KMS-11 (cell line): ENCODE measurements around the gene SALL1.

Experiments
- H2AFZ ChIP-seq: fragments of 200-600 bp; sonication (generic); 2 replicates; pipeline ENCODE4 v1.6.1; 2016; ENCODE audit warnings: antibody characterized with exemption, mixed run types, low read depth
- H3K27ac ChIP-seq: fragments of 200-600 bp; sonication (generic); 2 replicates; pipeline ENCODE4 v1.6.1; 2016; ENCODE audit warnings: mild to moderate bottlenecking, mixed run types
- H3K27me3 ChIP-seq: fragments of 200-600 bp; sonication (generic); 2 replicates; pipeline ENCODE4 v1.6.1; 2017; ENCODE audit warnings: mild to moderate bottlenecking, low read depth, mixed run types, moderate library complexity; ENCODE audit not compliant: insufficient read depth
- H3K36me3 ChIP-seq: fragments of 200-600 bp; sonication (generic); 2 replicates; pipeline ENCODE4 v1.6.1; 2017; ENCODE audit warnings: mild to moderate bottlenecking, mixed run types; ENCODE audit not compliant: insufficient read depth
- H3K4me1 ChIP-seq: fragments of 200-600 bp; sonication (generic); 2 replicates; pipeline ENCODE4 v1.6.1; 2016; ENCODE audit warnings: mild to moderate bottlenecking, low read depth, mixed run types; ENCODE audit not compliant: poor library complexity, severe bottlenecking
- H3K4me2 ChIP-seq: fragments of 200-600 bp; sonication (generic); 2 replicates; pipeline ENCODE4 v1.7.0; 2016; ENCODE audit warnings: mild to moderate bottlenecking, mixed run types
- H3K4me3 ChIP-seq: fragments of 200-600 bp; sonication (generic); IDR thresholded peaks from 2 replicates; pipeline ENCODE4 v1.6.1; 2017; ENCODE audit warnings: low read depth, low read length, mixed read lengths; ENCODE audit not compliant: insufficient read depth
- H3K79me2 ChIP-seq: fragments of 200-600 bp; sonication (generic); 2 replicates; pipeline ENCODE4 v1.6.1; 2016; ENCODE audit warnings: low read depth, mixed run types; ENCODE audit not compliant: insufficient read depth
- H3K9ac ChIP-seq: fragments of 200-600 bp; sonication (generic); 2 replicates; pipeline ENCODE4 v1.6.1; 2016; ENCODE audit warnings: mild to moderate bottlenecking, mixed run types
- H4K20me1 ChIP-seq: fragments of 200-600 bp; sonication (generic); 2 replicates; pipeline ENCODE4 v1.6.1; 2016; ENCODE audit warnings: mild to moderate bottlenecking, mixed run types; ENCODE audit not compliant: insufficient read depth
- CTCF ChIP-seq: fragments of 200-600 bp; sonication (generic); conservative IDR thresholded peaks from 2 replicates; pipeline ENCODE4 v1.6.1; 2017; ENCODE audit warnings: low read depth, mild to moderate bottlenecking, antibody characterized with exemption, low read length, moderate library complexity, mixed read lengths

SALL1 gene

GRCh38 chr16:51143196-51143977 lies 7.7 kb downstream of the SALL1 start:
- H3K27ac ChIP-seq = no peak overlapping the region
- no peak for TF ChIP-seq CTCF
- H3K4me2 ChIP-seq = no peak overlapping the region
- H3K36me3 ChIP-seq = no peaks in the 10 kb centered on the region
- H3K4me1 ChIP-seq = no peaks in the 10 kb centered on the region
- no peaks in the 10 kb centered on the region for H3K27me3 ChIP-seq
- H2AFZ ChIP-seq = no peak overlapping the region
- no peaks in the 10 kb centered on the region for H4K20me1 ChIP-seq
- H3K4me3 ChIP-seq = no peak overlapping the region
- no peak overlapping the region for H3K9ac ChIP-seq
- no peaks in the 10 kb centered on the region for H3K79me2 ChIP-seq

- Histone ChIP-seq H3K9ac (no peak overlapping the region), H3K79me2 (no peaks in the 10 kb centered on the region), H3K27me3 (no peaks in the 10 kb centered on the region), H3K4me2 (no peak overlapping the region), H3K36me3 (no peaks in the 10 kb centered on the region), H3K4me1 (no peaks in the 10 kb centered on the region), H3K4me3 (no peak overlapping the region), H4K20me1 (no peaks in the 10 kb centered on the region), H3K27ac (no peak overlapping the region), H2AFZ (no peak overlapping the region)
- TF ChIP-seq CTCF = no peak
Measured at GRCh38 chr16:51141541-51141940, 9.5 kb downstream of the SALL1 start.

- Histone ChIP-seq H4K20me1 (no peaks in the 10 kb centered on the region), H3K27me3 (no peaks in the 10 kb centered on the region), H3K36me3 (no peaks in the 10 kb centered on the region), H3K4me2 (no peak overlapping the region), H3K9ac (no peak overlapping the region), H3K4me3 (no peak overlapping the region), H2AFZ (no peak overlapping the region), H3K79me2 (no peaks in the 10 kb centered on the region), H3K4me1 (no peaks in the 10 kb centered on the region), H3K27ac (no peak overlapping the region)
- no peak for TF ChIP-seq CTCF
Measured at GRCh38 chr16:51141106-51141505, 10.0 kb downstream of the SALL1 start.

GRCh38 chr16:51140112-51140511 lies 11.0 kb downstream of the SALL1 start:
- no peaks in the 10 kb centered on the region for H3K36me3 ChIP-seq
- no peak overlapping the region for H3K9ac ChIP-seq
- no peak overlapping the region for H3K4me2 ChIP-seq
- no peak overlapping the region for H3K4me3 ChIP-seq
- H3K27ac ChIP-seq = no peak overlapping the region
- H2AFZ ChIP-seq = no peak overlapping the region
- H3K27me3 ChIP-seq = no peaks in the 10 kb centered on the region
- no peaks in the 10 kb centered on the region for H4K20me1 ChIP-seq
- TF ChIP-seq CTCF = no peak
- no peaks in the 10 kb centered on the region for H3K4me1 ChIP-seq
- no peaks in the 10 kb centered on the region for H3K79me2 ChIP-seq
